Activated CD4-positive, alpha-beta T cell treated with anti-CD3 and anti-CD28 coated beads for 4 hours (primary cell): Measurements from ENCODE around the gene MYT1.
"Not testable (repeated sequence)": the region's sequence is repeated elsewhere in the genome, so short reads cannot be mapped to it uniquely, and the experiment has no call there.

Source experiments
- DNase-seq, 2 donors: peaks; one replicate each; pipeline ENCODE4 v3.0.0-alpha.2; 2020

Gene MYT1

DNA sequence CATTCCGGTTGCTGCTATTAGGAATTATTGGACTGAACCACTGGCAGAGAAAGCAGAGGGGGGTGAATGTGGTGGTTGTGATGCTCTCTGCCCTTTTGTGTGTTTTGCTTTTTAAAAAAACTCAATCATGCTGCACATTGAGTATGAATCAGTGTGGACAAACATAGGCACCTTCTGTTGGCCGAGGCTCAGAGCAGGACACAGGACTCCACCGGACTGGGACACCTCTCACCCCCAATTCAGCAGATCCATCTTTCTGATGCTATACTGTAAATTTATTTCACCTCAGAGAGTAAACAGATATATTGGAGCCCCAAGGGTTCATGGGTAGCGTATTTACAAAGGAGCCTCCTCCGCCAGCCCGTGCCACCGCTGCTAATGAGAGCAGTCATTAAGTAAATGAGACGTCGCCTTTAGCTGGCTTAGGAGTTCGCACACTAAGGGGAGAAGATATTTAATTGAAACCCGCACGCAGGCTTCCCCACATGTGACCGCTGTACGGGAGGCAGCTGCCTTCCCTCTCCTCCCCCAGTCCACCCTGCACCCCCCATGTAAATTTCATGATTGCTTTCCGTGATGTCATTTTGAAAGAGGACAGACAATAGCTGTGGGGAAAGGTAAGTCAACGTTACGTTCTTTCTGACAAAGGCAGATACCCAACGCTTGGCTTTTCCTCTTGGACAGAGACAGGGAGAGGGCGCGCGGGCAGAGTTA is at the start of gene MYT1:
Gene MYT1 (plus strand): TSS at position 330 of the 714 bp plus-strand sequence. CDS start 34,410 bp downstream, outside the sequence.
- no peak for DNase-seq

DNA sequence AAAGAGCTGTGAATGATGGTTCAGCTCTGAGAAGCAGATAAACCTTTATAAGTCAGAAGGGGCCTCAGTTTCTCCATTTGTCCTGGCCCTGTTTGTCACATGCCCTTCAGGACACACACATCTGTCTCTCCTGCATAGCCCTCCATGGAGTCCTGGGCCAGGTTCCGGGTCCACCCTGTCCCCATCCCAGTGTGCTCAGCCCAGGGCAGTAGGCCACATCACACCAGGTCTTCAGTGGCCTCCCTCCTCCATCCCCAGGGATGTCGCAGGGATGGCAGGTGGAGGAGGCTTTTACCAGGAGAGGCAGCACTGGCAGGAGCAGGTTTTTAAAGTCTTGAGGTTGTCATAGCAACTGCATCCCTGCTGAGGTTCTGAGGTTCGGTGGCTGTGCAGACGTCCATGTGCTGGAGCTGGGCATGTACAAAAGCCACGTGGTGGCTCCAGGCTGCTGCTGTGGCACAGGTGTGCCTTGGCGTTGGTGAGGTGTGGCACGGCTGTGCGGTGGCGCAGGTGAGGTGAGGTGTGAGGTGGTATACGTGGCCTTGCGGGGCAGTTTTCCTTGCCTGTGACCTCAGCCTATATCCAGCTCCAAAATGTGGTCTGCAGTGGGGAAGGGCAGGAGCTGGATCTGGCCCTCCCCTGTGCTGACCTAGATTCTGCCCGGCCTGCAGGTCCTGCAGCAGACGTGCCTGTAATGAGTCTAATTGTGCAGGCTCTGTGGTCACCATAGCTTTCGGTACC is 48.9 kb upstream of the MYT1 start:
- DNase-seq, result no peak

DNA sequence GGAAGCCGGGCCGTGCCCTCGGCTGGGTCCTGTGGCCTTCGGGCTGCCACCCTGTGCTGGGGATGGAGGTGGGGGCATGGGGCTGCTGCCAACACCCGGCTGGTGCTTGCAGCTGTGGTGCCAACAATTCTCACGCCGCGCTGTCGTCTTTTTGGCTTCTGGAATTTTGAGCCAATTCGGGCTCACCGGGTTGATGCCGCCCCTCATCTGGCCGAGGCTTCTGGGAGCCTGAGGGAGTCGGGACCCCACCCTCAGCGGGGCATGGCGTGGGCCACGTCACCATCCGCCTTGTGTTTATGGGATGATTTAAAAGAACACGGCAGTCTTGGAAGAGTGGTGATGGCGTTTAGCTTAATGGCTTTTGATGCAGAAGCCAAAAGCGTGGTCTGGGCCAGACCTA is 48.2 kb upstream of the MYT1 start:
- no peak for DNase-seq

DNA sequence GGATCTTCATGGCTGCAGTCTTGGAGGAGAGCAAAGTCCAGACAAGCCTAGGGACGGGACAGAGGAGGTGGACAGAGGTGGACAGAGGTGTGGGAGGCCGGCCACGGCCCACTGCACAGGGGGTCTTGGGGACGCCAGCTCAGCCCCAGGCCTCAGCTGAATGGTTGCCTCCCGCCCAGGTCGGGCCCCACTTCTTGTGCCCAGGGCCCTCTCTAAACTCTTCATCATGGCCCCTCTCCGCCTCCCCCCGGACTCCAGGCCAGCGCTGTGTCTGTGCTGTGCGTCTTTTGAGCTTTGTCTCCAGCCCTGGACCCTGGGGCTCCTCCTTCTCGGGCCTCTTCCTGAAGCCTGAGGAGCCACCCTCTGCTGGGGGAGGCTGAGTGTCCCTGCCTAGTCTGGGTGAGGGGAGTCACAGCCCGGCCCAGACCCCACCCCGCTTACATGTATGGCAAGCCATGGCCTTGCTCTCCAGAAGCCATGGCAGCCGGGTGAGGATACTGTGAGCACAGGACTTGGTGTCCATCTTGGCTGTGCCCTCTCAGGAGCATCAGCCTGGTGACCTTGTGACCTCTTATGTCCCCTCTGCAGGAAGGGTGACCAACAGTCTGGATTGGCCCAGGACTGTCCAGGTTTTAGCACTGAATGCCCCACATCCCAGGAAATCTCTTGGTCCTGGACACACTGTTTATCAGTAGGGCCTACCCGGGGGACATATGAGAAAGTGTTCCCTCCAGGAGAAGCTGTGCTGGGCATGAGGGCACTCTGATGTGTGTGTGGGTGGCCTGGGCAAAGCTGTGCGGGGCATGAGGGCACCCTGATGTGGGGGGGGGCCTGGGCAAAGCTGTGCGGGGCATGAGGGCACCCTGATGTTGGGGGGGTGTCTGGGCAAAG is 47.5 kb upstream of the MYT1 start:
- DNase-seq, result no peak

DNA sequence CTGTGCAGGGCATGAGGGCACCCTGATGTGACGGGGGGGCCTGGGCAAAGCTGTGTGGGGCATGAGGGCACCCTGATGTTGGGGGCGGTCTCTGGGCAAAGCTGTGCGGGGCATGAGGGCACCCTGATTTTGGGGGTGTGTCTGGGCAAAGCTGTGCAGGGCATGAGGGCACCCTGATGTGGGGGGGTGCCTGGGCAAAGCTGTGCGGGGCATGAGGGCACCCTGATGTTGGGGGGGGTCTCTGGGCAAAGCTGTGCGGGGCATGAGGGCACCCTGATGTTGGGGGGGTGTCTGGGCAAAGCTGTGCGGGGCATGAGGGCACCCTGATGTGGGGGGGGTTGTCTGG is 46.8 kb upstream of the MYT1 start:
- DNase-seq, result not testable (repeated sequence)

DNA sequence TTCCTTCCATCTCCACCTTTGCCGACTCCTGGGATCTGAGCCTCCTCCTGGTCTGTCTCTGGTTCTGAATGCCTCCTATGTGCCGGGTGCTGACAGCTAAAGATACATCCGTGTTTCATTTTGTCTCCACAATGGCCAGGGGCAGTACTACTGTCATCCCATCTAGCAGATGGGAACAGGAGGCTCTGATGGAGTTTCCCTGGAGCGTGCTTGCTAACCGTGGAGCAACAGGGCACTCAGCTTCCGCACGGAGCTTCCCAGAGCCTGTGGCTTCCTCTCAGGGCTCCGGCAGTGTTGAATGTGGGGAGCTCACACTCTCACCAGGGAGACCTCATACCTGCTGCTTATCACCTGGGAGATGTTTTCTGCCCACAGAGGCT is 45.0 kb upstream of the MYT1 start:
- DNase-seq, result no peak

DNA sequence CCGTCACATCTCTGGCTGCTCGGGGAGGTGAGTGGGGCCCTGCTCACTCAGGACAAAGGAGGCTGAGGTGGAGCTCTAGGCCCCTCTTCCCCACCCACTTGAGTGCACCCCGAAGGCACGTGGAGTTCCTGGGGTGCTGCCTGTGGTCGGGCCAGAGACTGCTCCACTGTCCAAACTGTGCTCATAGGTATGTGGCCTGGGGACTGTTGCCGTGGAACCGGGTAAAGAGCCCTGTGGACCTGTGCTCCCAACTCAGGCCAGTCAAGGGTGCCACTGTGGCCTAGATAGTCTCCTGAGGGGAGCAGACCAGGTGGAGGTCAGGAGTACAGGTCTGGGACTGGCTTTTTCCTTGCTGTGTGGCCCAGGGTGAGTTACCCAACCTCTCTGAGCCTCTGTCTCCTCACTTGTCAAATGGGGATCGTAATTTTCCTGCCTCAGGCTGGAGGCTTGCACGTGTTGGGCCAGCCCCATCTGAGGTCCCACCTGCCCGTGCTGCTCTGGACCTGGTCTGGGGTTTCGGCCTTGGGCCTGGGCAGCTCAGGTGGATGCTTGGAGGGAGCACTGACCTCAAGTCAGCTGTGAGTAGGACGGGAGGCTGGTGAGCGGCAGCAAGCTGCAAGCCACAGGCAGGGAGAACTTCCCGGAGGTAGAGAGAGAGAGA is 44.4 kb upstream of the MYT1 start:
- DNase-seq, result no peak

DNA sequence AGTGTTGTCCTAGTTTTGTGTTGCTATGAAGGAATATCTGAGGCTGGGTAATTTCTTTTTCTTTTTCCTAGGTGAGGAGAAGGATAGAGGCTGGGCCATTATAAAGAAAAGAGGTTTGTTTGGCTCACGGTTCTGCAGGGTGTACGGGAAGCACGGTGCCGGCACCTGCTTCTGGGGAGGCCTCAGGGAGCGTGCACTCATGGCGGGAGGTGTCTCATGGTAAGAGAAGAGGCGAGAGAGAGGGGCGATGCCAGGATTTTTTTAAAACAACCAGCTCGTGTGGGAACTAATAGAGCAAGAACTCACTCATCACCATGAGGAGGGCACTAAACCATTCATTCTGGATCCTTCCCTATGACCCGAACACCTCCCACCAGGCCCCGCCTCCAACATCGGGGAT is 42.7 kb upstream of the MYT1 start:
- no peak for DNase-seq

DNA sequence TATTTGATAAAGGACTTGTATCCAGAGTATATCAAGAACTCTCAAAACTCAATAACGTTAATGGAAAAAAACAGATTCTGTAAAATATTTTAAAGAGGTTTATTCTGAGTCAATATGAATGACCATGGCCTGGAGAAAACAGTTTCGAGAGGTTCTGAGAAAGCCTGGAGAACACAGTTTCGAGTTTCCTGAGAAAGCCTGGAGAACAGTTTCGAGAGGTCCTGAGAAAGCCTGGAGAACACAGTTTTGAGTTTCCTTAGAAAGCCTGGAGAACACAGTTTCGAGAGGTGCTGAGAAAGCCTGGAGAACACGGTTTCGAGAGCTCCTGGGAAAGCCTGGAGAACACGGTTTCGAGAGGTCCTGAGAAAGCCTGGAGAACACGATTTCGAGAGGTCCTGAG is 41.3 kb upstream of the MYT1 start:
- DNase-seq, result not testable (repeated sequence)

DNA sequence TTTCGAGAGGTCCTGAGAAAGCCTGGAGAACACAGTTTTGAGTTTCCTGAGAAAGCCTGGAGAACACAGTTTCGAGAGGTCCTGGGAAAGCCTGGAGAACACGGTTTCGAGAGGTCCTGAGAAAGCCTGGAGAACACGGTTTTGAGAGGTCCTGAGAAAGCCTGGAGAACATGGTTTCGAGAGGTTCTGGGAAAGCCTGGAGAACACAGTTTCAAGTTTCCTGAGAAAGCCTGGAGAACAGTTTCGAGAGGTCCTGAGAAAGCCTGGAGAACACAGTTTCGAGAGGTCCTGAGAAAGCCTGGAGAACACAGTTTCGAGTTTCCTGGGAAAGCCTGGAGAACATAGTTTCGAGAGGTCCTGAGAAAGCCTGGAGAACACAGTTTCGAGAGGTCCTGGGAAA is 40.7 kb upstream of the MYT1 start:
- DNase-seq, result not testable (repeated sequence)

DNA sequence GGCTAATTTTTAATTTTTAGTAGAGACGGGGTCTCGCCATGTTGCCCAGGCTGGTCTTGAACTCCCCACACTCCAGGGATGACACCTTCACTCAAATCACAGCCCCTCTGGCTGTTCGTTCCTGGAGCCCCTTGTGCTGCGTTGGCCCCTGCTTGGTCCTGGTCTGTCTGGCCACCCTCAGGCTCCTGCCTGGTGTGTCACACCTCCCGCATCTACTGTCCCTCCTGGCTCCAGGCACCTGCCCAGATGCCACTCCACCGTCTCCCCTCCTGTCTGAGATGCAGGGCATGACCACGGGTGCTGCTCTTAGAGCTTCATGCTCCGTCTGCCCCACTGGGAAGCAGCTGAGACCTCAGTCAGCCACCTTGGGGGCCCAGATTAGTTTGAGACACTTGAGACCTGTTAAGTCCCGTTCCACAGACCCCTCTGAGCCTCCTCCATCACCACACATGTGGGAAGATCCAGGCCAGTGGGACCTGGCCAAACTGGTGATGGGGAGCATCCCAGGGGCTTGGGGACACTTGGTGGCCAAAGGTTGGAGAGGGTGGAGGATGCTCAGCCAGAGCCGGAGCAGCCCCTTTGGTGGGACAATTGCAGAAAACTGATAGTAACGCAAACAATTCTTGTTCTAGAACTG is 35.0 kb upstream of the MYT1 start:
- DNase-seq, result no peak

DNA sequence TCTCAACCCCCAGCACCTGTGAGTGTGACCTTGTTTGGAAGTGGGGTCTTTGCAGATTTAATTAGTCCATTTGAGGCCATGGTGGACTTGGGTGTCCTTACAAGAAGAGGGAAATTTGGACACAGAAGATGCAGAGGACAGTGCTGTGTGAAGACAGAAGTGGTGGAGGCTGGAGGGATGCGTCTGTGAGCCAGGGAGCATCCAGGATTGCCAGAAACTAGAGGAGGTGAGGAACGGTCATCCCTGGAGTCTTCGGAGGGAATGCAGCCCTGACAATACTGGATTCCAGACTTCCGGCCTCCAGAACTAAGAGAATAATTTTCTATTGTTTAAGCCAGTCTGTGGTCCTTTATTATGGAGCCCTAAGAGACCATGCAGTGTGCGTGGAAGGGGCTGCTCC is 34.0 kb upstream of the MYT1 start:
- no peak for DNase-seq

DNA sequence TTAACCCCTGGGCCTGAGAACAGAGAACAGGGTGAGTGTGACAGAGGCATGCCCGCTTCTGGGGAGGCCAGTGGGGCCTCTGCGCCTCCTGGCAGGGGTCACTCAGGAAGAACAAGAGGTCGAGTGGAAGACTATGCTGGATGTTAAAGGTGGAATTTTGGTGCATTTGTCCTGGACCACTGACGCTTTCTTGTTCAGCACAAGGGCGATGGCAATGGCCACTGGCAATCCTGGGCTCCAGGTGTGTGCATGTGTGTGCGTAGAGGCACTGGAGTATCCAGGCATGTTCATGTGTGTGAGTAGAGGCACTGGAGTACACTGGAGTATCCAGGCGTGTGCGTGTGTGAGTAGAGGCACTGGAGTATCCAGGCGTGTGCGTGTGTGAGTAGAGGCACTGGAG is 33.4 kb upstream of the MYT1 start:
- DNase-seq, result no peak

DNA sequence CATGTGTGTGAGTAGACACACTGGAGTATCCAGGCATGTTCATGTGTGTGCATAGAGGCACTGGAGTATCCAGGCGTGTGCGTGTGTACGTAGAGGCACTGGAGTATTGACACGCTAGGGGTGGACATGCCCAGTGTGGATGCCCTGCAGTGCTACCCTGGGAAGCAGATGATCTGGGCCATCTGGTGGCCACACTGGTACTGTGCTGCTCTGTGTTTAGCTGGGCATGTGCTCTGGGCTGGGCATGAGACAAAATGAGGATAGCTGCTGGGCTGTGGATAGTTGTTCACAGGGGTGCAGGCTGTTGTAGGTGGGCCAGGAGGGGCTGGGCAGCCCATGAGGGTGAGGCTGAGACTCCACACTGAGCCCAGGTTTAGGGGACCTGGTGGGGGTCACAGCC is 32.8 kb upstream of the MYT1 start:
- DNase-seq, result no peak

DNA sequence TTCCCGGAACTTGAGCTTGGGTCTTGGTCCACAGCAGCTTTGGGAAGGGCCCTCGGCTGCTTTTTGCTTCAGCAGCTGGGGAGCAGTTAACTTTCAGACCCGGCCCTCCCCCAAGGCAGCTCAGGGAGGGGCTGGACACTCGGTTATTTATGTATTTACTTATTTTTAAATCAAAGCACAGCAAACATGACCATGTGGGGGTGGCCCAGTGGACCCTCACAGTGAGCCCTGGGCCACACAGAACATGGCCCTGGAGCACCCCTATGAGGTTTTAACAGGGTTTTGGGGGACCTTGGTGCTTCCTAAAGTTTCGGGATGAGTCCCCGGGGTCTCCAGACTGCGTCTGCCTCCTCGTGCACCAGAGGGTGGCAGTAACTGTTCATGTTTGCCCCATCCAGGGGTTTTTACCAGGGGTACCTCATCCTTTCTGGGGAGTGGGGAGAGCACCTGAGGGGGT is 30.3 kb upstream of the MYT1 start:
- no peak for DNase-seq

DNA sequence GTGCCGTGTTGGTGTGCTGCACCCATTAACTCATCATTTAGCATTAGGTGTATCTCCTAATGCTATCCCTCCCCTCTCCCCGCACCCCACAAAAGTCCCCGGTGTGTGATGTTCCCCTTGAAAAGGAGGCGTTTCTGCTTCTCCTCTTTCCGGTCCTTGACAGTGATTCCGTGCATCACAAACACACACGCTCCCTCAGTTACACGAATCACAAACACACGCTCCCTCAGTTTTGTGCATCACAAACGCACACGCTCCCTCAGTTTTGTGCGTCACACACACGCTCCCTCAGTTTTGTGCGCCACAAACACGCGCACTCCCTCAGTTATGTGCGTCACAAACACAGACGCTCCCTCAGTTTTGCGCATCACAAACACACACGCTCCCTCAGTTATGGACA is 29.5 kb upstream of the MYT1 start:
- DNase-seq, result not testable (repeated sequence)

DNA sequence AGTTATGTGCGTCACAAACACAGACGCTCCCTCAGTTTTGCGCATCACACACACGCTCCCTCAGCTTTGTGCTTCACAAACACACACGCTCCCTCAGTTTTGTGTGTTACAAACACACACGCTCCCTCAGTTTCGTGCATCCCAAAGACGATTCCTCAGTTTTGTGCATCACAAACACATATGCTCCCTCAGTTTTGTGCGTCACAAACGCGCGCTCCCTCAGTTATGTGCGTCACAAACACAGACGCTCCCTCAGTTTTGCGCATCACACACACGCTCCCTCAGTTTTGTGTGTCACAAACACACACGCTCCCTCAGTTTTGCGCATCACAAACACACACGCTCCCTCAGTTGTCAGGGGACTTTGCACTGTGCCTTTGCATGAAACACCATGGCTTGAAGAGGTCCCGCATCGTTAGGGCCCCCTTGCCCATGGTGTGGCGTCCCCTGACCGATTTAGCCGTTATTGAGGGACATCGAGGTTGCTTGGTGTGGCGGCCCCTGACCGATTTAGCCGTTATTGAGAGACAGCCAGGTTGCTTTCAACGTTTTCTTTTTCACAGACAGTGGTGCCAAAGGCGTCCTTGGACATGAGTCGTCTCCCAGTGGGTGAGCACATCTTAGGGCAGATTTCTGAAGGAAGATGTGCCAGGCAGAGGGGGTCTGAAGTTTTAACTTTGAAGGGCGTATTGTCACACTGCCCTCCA is 28.1 kb upstream of the MYT1 start:
- no peak for DNase-seq

DNA sequence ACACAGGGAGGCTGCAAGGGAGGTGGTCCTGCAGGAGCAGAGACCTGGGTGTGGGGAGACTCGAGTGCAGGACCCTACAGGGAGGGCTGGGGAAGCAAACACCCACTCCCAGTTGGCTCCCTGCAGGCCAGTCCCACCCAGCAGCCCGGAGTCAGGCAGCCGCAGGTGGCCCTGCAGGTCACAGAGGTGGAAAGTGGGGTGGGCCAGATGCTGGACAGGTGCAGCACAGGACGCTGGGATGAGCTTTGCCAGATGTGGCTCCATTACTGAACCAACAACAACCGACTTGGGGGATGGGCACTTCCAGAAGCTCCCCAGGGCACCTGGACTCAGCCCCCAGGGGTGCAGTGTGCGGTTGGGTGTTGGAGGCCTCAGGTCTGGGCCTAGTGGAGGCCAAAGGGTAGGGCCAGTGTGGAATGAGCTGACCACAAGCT is 26.6 kb upstream of the MYT1 start:
- DNase-seq, result no peak

DNA sequence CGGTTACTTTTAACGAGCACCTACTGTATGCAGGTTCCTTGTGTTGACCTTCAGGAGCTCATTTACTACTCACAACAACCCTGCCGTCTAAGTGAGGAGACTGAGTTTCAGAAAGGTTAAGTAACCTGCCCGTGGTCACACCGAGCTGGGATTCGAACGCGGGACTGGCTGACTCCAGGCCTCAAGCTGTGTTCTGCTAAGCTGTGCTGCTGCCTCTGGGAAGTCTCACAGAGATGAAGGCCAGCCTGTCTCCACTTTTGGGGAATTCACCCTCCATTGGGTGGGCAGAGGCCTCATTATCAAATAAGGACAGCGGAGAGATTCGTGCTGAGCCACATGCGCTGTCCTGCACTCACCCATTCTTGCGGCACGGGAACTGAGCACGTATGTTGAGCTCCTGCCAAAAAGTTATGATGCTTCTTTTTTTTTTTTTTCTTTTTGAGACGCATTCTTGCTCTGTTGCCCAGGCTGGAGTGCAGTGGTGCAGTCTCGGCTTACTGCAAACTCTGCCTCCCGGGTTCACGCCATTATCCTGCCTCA is 25.9 kb upstream of the MYT1 start:
- no peak for DNase-seq

DNA sequence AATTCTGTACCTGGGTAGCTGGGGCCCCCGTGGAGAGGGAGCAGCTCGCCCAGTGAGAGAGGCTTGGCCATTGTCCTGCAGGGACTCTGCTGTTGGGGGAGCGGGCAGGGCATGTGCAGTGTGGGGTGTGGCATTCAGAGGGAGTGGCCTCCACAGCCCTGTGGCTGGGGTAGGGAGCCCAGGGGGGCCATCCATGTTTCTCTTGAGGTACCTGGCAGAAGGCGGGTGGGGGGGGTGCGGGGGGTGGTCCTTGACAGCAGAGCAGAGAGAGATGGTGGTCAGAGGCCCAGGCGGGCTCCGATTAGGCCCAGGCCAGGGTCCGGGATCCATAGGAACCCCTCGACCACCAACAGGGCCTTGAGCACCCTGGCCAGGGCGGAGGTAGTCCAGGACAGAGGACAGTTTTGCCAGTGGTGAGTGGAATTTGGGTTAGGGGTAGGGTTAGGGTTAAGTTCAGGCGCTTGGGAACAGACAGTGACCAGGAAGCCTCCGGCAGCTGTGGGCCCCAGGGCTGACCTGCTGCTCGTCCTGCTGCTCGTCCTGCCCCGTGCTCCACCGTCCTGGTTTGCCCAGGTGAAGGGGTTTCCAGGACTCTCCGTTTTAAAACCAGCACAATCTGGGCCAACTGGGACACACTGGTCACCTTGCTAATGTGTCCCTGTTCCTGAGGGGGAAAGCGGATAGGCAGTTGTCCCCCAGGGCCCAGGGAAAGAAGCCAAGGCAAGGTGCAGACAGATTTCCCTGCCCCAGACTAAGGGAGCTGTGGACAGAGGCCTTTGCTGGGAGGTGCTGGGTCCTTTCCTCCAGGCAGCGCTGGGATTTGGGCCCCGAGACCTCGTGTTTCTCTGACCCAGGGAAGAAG is 24.8 kb upstream of the MYT1 start:
- DNase-seq, result no peak
